Measurements from ENCODE around the gene SH3BGR. TPM values are rescaled to one million over a fixed set of nuclear protein-coding genes. Genes with fewer than 3 reads are reported as not detected.

SH3BGR gene
- total and polyA plus RNA-seq, 2 donors (not counting 1 experiment from before 2014, with no cell fraction given), result 1.8 to 6.8 TPM

- H3K36me3 ChIP-seq (ENCODE audit: control insufficient read depth, insufficient read depth, low read length), result no peaks in the 10 kb centered on the region
- no peak overlapping the region for H3K27ac ChIP-seq (ENCODE audit: insufficient read depth, low read length)
- no peaks in the 10 kb centered on the region for H4K20me1 ChIP-seq (ENCODE audit: control insufficient read depth, extremely low read depth, insufficient read depth, low read length)
- no peak overlapping the region for H3K9ac ChIP-seq (ENCODE audit: insufficient read depth, low read length)
- no peak for DNase-seq (ENCODE audit: low read depth in 2 of 2)
- no peaks in the 10 kb centered on the region for H3K9me3 ChIP-seq (ENCODE audit: control insufficient read depth, insufficient read depth, low read depth, low read length)
- no peak overlapping the region for H3K4me2 ChIP-seq (ENCODE audit: extremely low read depth, insufficient read depth, low read length)
- no peaks in the 10 kb centered on the region for H3K27me3 ChIP-seq (ENCODE audit: control insufficient read depth, insufficient read depth, low read length)
- H3K4me1 ChIP-seq (ENCODE audit: control insufficient read depth, extremely low read depth, insufficient read depth, low read length), result no peaks in the 10 kb centered on the region
- H2AFZ ChIP-seq (ENCODE audit: low read length), result no peak overlapping the region
- TF ChIP-seq EZH2 (IDR thresholded peaks at IDR 0.05; ENCODE audit: low read length, missing control alignments) (no peak), CTCF (conservative IDR thresholded peaks at IDR 0.05 in 1 of 2, IDR thresholded peaks at IDR 0.05 in 1 of 2; ENCODE audit: low read depth in 1 of 2, low read length in 2 of 2) (no peak)
- H3K79me2 ChIP-seq (ENCODE audit: control insufficient read depth, insufficient read depth, low read length), result no peaks in the 10 kb centered on the region
- H3K4me3 ChIP-seq (replicated peaks in 1 of 4; ENCODE audit: control extremely low read depth in 1 of 4, insufficient read depth in 1 of 4, low read depth in 3 of 4, low read length in 4 of 4), result no peak overlapping the region
Measured at GRCh38 chr21:39479164-39479813, 27.5 kb downstream of the SH3BGR start.

GRCh38 chr21:39479814-39480182, 28.0 kb downstream of the SH3BGR start:
- TF ChIP-seq EZH2 (IDR thresholded peaks at IDR 0.05; ENCODE audit: low read length, missing control alignments) (no peak), CTCF (conservative IDR thresholded peaks at IDR 0.05 in 1 of 2, IDR thresholded peaks at IDR 0.05 in 1 of 2; ENCODE audit: low read depth in 1 of 2, low read length in 2 of 2) (no peak)
- Histone ChIP-seq H3K4me1 (ENCODE audit: control insufficient read depth, extremely low read depth, insufficient read depth, low read length) (no peaks in the 10 kb centered on the region), H3K4me2 (ENCODE audit: extremely low read depth, insufficient read depth, low read length) (no peak overlapping the region), H3K27me3 (ENCODE audit: control insufficient read depth, insufficient read depth, low read length) (no peaks in the 10 kb centered on the region), H3K36me3 (ENCODE audit: control insufficient read depth, insufficient read depth, low read length) (no peaks in the 10 kb centered on the region), H4K20me1 (ENCODE audit: control insufficient read depth, extremely low read depth, insufficient read depth, low read length) (no peaks in the 10 kb centered on the region), H3K4me3 (replicated peaks in 1 of 4; ENCODE audit: control extremely low read depth in 1 of 4, insufficient read depth in 1 of 4, low read depth in 3 of 4, low read length in 4 of 4) (no peak overlapping the region), H3K9ac (ENCODE audit: insufficient read depth, low read length) (no peak overlapping the region), H3K9me3 (ENCODE audit: control insufficient read depth, insufficient read depth, low read depth, low read length) (no peaks in the 10 kb centered on the region), H3K27ac (ENCODE audit: insufficient read depth, low read length) (no peak overlapping the region), H2AFZ (ENCODE audit: low read length) (no peak overlapping the region), H3K79me2 (ENCODE audit: control insufficient read depth, insufficient read depth, low read length) (no peaks in the 10 kb centered on the region)
- DNase-seq (ENCODE audit: low read depth in 2 of 2), result no peak

- H3K4me1 ChIP-seq (ENCODE audit: control insufficient read depth, extremely low read depth, insufficient read depth, low read length), result no peaks in the 10 kb centered on the region
- H4K20me1 ChIP-seq (ENCODE audit: control insufficient read depth, extremely low read depth, insufficient read depth, low read length), result no peaks in the 10 kb centered on the region
- H3K9ac ChIP-seq (ENCODE audit: insufficient read depth, low read length), result no peak overlapping the region
- H2AFZ ChIP-seq (ENCODE audit: low read length), result no peak overlapping the region
- H3K9me3 ChIP-seq (ENCODE audit: control insufficient read depth, insufficient read depth, low read depth, low read length), result no peaks in the 10 kb centered on the region
- no peak for DNase-seq (ENCODE audit: low read depth in 2 of 2)
- no peak overlapping the region for H3K4me2 ChIP-seq (ENCODE audit: extremely low read depth, insufficient read depth, low read length)
- H3K79me2 ChIP-seq (ENCODE audit: control insufficient read depth, insufficient read depth, low read length), result no peaks in the 10 kb centered on the region
- no peak overlapping the region for H3K27ac ChIP-seq (ENCODE audit: insufficient read depth, low read length)
- no peak for TF ChIP-seq EZH2 (IDR thresholded peaks at IDR 0.05; ENCODE audit: low read length, missing control alignments)
- no peak for TF ChIP-seq CTCF (conservative IDR thresholded peaks at IDR 0.05 in 1 of 2, IDR thresholded peaks at IDR 0.05 in 1 of 2; ENCODE audit: low read depth in 1 of 2, low read length in 2 of 2)
- no peaks in the 10 kb centered on the region for H3K36me3 ChIP-seq (ENCODE audit: control insufficient read depth, insufficient read depth, low read length)
- no peak overlapping the region for H3K4me3 ChIP-seq (replicated peaks in 1 of 4; ENCODE audit: control extremely low read depth in 1 of 4, insufficient read depth in 1 of 4, low read depth in 3 of 4, low read length in 4 of 4)
- H3K27me3 ChIP-seq (ENCODE audit: control insufficient read depth, insufficient read depth, low read length), result no peaks in the 10 kb centered on the region
Measured at GRCh38 chr21:39480271-39480670, 28.5 kb downstream of the SH3BGR start.

All from fibroblast of lung (primary cell).